DOHH2 (cell line): ENCODE data around the gene AFG3L2.

Experiments
- EZH2phosphoT487 ChIP-seq: fragments of 200-600 bp; sonication (generic); IDR thresholded peaks from 2 replicates; pipeline ENCODE4 v1.6.1; 2017; ENCODE audit warnings: borderline replicate concordance, mild to moderate bottlenecking, antibody characterized with exemption, low read length, moderate library complexity, mixed read lengths
- TF ChIP-seq, protein P1 (sequence below): fragments of 200-600 bp; sonication (generic); IDR thresholded peaks from one replicate; pipeline ENCODE4 v1.5.1; 2014; ENCODE audit warnings: antibody characterized with exemption, mild to moderate bottlenecking, low read depth, low read length; ENCODE audit not compliant: poor library complexity, severe bottlenecking

DNA sequence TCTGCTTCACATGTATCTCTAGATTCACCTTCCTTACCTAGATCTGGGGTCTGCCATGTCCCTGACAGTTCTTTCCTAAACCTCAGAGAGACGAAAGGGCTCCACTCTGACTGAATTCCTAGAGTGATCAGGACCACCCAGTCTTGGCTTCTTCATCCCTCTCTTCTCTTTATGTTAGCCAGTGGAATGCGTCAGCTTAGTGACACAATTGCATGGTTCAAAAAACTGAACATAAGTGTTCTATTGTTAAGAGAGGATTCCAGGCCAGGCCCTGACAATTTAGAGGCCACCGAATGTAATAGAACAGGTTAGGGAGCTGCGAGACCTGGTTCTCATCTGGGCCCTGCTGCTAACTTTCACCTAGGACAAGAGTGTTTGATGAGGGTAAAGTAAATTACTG lies 40.7 kb upstream of the AFG3L2 start:
- TF ChIP-seq, protein P1, sequence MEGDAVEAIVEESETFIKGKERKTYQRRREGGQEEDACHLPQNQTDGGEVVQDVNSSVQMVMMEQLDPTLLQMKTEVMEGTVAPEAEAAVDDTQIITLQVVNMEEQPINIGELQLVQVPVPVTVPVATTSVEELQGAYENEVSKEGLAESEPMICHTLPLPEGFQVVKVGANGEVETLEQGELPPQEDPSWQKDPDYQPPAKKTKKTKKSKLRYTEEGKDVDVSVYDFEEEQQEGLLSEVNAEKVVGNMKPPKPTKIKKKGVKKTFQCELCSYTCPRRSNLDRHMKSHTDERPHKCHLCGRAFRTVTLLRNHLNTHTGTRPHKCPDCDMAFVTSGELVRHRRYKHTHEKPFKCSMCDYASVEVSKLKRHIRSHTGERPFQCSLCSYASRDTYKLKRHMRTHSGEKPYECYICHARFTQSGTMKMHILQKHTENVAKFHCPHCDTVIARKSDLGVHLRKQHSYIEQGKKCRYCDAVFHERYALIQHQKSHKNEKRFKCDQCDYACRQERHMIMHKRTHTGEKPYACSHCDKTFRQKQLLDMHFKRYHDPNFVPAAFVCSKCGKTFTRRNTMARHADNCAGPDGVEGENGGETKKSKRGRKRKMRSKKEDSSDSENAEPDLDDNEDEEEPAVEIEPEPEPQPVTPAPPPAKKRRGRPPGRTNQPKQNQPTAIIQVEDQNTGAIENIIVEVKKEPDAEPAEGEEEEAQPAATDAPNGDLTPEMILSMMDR, result no peak
- TF ChIP-seq EZH2phosphoT487, result no peak
